Activated naive CD4-positive, alpha-beta T cell treated with anti-CD3 and anti-CD28 coated beads, Interleukin-2, amount 50 U/mL, for 16 hours (primary cell): ENCODE data around the gene CHCHD6.

Source experiments
- DNase-seq: peaks from one replicate; pipeline ENCODE4 v3.0.0-alpha.2; 2020

The CHCHD6 gene

DNA sequence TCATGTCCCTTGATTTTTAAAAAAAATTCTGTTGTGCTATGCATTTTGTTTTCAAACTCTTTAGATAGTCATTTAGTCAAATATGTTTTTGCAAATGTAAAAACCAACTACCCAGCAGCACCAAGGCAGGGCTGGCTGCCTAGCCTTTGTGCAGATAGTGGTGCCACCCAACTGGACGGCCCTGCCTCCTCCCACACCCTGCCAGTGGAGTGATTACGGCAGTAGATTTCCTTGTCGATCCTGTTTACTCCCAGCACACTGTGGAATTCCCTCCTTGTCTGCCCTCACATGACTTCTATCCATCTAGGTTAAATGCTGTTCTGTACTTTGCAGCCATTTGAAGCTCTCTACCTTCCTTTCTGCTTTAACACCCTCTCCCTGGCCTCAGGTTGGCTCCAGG is 199.5 kb downstream of the CHCHD6 start:
- no peak for DNase-seq

DNA sequence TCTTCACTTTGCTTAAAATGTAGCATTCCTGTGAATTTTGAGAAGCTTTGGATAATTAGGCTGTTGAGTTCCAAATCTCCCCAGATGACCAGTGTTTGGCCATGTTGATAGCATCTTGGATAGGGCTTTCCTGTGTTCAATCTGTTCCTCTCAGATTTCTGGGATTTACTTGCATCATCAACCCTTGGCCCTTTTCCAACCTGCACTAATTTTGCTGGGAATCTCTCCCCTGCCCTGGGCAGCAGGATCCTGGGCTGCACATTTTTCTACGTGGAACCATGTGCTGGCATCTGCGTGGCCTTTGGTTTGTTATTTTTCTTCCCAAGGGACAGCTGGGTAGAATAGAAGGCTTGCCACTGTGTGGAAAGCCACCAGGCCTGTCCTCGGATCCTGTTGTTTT is 203.5 kb downstream of the CHCHD6 start:
- DNase-seq = no peak

DNA sequence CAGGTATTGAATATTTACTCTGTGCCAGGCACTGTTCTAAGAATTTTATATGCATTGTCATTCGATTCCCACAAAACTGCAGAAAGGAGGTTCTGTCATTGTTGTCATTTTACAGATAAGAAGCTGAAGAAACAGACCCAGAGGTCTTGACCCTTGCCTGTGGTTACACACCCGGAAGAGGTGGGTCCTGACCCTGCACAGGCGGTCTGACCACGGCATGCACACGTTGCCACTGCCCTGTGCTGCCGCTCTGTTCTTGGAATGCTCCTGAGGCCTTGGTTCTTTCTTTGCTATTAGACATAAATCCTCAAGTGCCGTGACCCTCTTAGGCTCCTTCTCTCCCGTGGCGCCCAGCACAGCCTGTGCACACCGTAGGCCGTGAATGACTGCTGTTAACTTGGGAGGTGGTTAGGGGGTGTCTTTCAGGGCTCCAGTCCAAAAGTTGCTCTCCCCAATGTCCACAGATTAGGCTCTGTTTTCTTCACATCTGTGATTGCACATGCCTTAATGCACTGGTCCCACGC is 204.8 kb downstream of the CHCHD6 start:
- no peak for DNase-seq

DNA sequence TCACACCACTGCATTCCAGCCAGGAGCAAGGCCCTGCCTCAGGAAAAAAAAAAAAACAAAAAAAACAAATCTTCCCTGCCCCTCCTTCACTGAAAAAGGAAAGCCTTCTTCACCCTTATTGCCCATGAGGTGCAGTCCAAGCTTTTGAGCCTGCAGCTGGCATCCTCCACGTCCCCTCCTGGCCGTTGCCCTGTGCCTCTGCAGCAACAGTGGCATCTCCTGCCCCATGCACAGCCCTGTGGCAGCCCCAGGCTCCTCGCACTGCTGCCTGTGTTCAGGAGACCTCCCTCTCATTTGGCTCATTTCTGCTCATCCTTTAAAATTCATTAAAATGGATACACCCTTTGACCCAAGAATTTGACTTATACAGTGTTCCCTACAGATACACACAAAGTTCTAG is 206.2 kb downstream of the CHCHD6 start:
- DNase-seq = no peak

DNA sequence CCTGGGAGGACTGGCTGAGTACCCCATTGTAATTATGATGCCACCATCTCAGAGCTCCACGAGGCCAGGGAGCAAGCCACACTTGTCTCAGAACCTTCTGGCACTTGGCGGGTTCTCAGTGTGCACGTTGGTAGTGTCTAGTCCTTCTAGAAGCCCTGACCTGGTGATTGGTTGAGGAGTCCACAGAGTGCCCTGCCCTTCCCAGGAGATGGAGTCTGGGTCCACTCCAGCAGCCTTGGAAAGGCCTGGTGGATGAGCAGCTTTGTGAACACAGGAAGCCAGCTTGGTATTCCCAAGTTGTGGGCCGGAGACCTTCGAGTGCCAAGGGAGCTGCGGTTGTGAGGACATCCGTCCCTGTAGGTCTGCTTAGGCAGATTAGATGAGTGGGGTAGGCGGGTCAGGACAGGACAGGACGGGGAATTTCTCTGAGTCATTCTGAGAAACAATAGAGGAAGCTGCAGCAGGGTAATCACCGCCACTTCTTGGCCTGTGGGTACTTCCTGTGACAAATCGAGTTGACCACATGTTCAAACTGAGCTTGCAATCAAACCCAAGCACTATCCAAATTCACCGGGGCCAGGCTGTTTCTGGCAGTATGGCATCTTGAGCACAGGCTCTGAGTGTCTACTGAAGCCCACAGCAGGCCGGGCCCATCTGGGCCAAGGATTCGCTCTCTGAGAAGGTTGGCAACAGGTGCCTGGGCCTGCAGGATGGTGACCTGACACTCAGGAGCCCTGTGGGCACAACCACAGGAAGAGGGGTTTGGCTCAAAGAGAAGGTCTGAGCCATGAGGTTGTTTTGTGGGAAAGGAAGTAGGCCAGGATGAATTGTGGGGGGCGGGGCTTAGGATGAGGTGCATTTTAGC is 207.4 kb downstream of the CHCHD6 start:
- DNase-seq = no peak

DNA sequence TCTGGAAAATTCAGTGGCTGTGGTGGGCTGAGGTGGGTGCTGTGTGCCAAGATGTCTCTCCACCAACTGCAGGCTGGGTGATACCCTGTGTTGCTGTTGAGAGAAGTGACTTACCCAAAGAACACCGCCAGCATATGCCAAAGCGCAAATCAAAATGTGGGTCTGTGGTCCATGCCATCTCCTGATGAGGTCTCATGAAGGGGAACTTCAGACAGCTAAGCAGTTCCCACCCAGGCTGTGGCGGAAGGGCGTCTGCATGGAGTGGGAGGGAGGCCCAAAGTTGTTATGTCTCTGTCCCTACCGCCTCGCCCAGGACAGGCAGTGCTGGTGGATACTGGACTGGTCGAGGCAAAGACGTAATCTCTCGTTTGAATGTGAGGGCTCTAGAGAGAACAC is 208.0 kb downstream of the CHCHD6 start:
- DNase-seq = no peak

DNA sequence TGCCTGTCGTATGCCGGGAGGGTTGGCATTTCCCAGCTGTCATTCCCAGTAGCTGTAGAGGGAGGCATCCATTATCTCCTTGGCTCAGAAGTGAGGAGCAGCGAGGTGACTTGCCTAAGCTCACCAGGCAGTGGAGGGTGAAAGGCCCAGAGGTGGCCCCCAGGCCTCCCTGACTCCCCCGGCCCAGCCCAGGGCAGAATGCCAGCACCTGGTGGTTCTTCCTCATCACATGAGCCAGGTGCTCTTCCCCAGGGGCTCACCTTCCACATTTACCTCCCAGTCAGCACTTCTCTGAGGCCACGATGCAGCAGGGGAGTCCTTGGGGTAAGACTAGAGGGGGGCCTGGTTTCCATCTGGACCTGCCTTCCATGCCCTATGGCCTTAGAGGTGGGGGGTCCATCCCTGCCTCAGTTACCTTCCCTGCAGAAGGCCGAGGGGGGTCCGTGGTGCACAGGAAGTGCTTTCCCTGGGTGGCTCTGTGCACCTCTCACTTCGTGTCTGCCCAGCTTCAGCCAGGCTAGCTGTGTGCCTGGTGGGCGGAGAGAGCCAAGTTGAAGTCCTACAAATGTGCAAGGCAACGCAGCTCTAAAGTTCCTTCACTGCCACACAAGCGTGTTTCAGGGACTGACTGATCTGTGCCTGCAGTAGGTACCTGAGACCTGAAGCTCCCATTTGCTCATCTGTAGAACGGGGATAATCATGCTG is 208.6 kb downstream of the CHCHD6 start:
- no peak for DNase-seq

DNA sequence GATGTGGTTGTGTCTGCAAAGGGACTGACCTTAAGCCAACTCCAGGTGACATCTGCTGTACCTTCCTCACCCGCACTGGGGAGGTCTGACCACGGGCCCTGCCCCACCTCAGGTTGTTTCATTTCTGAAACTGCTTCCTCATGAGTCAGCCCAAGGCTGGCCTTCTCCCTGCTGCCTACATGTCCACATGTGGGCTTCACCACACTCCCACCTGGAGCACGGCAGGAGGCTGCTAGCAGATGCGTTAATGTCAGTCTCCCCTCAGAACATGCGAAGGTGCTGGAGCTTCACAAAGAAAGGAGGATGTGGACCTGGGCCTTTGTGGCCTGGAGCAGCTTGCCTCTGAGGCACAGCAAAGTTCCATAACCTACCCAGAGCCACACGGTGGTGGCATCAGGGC is 209.5 kb downstream of the CHCHD6 start:
- DNase-seq = no peak

DNA sequence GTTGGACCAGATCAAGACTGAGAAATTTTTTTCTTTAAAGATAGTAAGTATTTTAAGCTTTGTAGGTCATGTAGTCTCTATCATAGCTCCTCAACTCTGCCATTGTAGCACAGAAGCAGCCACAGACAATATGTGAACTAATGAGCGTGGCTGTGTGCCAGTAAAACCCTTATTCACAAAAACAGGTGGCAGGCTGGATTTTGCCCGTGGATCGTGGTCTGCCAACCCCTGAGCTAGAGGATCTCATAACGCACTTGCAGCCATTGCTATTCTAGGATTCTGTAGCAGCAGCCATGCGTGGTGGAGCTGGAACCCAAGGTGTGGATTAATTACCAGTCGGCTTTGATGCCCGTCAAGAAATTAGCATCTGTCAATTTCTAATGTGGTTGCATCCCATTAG is 210.2 kb downstream of the CHCHD6 start:
- no peak for DNase-seq

DNA sequence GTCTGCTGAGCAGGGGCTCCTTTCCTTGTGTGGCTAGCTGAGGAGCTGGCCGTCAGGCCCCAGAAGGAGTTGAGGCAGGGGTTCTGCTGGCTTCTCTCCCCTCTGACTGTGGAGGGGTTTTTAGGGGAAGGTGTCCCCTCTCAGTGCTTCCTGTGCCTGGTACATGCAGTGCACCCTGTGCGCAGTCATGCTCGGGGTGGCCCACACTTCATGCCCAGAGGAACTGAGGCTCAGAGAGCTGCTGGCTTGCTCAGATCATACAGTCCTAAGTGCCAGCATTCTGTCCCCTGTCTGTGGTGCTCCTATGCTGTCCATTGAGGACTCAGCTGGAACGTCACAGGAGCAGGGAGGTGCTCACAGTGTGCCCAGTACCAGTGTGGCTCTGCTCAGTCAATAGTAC is 211.0 kb downstream of the CHCHD6 start:
- DNase-seq = no peak

DNA sequence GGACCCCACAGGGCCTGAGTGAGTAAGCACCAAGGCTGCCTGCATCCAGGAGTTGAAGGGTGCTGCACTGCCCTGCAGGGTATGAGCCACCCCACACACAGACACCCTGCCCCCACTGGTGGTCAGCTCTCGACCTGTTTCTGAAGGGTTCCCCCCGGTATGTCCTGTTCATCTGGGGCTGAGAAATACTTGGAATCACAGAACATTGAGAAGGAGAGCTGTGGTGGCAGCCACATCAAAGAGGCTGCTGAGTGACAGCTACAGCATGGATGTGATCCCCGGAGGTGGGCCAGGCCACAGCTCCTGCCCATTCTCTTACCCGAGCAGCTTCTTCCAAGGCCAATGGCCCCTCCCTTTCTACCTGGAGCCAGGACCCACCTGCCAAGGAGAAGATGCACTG is 212.5 kb downstream of the CHCHD6 start:
- no peak for DNase-seq

DNA sequence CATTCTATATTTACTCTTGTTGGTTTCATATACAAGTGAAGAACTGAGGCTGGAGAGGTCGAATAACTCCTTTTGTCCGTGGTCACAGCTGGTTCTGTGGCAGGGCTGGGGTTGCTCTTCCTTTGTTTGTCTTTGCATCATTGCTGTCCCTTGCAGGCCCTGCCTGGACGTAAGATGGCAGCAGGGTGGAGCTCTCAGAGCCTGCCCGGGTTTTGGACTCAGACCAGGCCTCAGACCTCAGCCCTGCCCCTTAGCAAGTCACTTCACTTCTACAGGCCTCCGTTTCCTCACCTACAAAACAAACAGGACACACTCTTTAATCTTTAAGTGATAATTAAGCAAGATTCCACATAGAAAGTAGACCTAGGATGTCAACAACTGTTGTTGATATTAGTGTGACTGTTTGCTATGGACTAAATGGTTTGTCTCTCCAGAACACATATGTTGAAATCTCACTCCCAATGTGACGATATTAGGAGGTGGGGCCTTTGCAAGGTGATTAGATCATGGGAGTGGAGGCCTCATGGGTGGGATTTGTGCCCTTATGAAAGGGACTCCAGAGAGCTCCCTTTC is 213.3 kb downstream of the CHCHD6 start:
- DNase-seq = no peak

DNA sequence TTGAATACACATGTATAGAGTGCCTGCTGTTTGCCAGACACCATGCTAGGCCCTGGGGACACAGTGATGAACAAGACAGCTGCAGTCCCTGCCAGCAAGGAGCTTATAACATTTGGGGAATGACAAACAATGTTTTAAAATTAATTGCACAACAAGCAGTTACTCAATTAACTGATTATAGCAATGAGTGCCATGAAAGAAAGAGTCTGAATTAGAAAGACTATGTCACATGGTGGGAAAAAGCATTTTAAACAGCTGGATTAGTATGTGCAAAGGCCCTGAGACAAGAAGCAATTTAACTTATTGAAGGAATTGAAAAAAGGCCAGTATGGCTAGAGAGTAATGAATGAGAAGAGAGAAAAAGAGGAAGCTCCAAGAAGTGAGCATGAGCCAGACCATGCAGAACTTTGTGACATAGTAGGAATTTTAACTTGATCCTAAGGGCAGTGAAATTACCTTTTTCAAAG is 214.3 kb downstream of the CHCHD6 start:
- no peak for DNase-seq

DNA sequence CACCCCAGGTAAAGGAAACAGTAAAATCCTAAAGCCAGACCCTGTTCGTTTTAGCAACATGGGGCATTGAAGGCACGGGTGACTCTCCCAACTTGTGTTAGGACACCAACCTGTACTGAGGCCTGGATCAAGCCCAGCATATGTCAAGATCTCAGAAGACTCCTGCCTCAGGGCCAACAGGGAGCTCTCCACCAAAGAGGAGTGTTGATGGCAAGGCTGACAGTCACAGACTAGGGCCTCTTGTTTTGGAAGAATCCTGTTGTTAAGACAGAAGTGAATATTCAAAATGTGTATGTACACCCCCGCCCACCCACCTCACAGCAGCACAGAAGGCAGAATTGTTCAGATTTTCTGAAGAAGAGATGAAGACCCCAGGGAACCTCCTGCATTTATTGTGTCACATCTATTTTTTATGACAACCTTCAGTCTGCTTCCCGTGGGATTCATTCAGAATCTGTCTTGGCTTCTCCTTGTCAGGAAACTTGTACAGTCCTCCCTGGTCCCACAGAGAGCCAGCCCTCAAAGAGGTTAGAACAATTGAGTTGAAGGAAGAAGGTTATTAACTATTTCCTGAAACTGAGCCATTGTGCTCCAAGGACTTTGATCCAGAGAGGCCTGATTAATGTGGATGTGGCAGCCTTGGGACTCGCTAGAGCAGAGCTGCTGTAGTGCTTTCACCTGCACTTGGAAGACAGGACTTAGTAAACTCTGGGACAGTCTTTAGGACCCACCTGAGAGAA is 217.2 kb downstream of the CHCHD6 start:
- DNase-seq = no peak

DNA sequence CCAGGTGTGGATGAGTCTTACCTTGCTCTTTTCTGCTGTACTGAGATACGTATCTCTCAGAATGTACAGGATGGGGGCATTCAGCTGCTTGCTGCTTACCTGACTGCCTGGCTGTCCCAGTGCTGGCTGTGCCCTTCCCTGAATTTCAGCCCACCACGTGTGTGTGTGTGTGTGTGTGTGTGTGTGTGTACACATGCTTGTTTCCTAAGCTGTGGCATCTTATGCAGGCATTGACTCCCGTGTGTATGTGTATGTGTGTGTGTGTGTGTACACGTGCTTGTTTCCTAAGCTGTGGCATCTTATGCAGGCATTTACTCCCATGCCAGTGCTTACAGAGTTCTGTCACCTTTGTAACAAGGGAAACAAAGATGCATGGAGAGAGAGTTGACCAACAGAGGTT is 218.4 kb downstream of the CHCHD6 start:
- no peak for DNase-seq

DNA sequence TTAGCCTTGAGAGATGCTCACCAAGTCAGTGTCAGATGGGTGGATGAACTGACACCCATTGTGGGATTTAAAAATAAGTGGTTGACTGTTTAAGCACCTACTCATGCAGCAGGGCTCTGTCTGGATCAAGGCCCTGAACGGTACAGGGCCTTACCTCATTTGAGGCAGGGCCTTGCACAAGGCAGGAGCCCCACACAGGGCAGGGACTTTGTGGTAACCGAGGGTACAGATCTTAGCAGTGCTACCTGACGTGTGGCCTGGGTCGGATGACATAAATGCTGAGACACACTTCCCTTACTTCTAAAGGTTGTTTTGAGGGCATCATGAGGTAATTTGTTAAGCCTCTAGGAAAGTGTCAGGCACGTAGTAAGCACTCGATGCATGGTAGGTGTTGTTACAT is 219.4 kb downstream of the CHCHD6 start:
- no peak for DNase-seq

DNA sequence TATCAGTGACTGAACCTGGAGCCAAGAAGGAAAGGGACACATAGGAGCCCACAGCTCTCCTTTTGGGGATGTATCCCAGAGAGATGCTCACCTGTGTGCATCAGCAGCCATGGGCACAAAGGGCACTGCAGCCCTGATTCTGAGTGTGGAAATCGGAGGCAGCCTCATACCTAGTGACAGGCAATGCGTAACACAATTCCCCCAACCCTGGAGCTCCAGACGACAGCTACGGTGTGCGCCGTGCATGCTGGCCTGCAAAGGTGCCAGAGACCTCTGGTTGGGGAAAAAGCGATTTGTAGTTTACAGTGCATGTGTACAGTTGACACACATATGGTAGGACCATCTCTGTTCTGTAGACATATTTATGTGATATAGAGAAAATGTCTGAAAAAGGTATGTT is 219.9 kb downstream of the CHCHD6 start:
- no peak for DNase-seq

DNA sequence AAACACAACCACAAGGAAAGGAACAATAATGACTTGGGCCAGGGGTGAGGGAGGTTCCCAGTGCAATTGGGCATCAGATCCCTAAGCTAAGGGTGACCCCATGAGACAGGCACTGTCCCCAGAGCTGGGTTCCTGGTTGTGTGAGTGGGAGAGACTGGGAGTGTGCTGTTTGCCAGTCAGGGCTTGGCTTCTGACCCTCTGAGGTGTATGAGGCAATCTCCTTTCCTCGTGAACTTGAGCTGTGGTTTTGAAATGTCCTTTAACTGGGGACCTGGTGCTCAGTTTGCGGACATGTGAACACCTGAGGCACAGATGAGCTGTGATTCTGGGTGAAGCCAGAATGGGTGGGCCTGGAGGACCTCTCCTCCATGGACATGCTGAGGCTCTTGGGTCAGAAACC is 220.4 kb downstream of the CHCHD6 start:
- no peak for DNase-seq

DNA sequence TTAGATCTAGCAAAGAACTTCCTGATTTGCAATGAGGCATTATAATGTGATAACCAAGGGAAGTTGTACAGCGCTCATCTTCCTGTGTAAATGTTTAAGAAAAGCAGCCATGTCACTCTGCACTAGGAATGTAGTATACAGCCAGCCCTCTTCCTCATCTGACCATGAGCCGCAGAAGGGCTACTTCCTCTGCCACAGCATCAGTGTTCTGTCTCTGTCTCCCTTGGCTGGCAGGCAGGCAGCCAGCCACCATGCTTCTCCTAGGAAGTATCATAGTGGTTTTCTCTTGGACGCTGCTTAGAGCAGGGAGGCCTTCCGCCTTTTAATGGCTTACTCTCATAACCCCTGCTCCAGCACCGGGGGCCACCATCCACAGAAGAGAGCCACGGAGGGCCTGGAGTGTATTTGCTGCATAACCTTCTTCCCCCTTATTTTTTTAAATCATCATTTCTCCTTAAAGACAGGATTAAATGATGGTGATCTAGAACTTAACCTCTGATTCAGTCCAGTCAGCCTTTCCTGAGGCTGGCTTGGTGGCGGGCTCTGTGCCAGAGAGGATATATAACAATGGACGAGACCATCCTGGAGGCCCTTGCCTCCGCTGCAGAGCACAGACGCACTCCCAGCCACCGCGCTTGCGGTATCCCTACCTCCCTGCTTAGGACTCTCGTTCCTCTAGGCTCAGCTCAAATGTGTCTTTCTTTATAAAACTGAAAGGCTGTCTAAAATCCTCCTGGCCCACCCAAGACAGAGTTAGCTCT is 221.6 kb downstream of the CHCHD6 start:
- DNase-seq = no peak

DNA sequence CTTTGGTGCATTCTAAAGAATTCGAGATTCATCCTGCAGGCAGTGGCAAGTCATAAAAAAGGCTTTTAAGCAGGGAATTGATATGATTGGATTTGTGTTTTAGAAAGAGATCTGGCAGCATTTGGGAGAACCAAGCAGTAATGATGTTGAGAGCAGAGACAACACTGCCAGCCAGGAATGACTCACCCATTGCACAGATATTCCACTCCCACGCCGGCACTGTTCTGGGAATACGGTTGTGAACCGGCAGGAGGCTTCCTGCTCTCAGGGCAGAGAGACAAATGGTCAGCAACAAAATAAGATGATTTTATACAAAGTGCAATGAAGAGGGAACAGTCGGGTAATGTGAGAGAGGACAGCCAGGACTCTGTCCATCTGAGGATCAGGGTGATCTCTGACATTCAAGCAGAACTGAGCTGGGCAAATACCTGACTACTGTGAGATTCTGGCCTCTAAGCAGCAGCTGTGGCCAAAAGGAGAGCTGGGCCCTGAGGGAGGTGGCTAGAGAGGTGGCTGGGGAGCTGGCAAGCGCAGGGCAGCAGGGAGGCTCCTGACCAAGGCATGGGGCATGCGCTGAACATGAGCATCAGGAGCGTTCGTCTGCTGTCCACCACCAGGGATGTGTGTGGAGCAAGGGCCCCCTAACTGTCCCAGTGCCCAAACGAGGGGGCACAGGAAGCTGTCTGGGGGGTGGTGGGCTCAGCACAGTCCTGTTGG is 222.8 kb downstream of the CHCHD6 start:
- no peak for DNase-seq

DNA sequence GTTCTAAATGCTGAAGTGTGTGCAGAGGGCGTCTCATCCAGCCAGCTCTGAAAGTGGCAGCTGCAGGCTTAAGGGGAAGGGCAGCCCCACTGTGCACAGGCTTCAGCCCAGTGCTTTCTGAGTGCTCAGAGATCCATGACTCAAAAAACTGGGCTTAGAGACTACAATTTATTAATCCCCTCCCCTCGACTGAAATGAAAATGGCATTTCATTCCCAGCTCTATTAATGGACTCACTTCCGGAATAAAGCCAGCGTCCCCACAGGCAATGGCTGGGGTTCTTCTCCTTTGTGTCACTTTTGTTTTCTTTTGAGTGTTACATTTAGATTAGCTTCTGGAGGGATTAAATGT is 223.3 kb downstream of the CHCHD6 start:
- DNase-seq = no peak

DNA sequence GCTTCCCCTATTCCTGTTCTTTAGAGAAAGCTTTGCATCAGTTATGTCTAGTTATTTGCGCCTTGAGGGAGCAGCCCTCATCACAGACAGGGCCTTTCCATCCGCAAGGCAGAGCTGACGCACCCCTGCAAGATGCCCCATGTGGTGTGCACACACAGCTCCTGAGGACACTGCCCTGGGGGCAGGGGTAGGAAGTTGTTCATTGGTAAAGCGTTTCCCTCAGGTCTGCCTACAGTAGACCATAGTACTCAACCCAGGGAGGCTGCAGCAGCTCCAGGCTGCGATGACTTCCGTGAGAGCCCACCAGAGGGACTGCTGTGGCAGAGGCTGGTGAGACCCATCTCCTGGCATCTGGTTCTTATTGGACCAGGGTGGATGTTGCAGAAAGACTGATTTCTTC is 223.8 kb downstream of the CHCHD6 start:
- DNase-seq = no peak
